ENCODE data around the gene PBX4. TPM values are rescaled to one million over a fixed set of nuclear protein-coding genes. Genes with fewer than 3 reads are reported as not detected.

PBX4 gene
- total RNA-seq, 1 donor from 2014 or later, result 0.93 TPM

DNA sequence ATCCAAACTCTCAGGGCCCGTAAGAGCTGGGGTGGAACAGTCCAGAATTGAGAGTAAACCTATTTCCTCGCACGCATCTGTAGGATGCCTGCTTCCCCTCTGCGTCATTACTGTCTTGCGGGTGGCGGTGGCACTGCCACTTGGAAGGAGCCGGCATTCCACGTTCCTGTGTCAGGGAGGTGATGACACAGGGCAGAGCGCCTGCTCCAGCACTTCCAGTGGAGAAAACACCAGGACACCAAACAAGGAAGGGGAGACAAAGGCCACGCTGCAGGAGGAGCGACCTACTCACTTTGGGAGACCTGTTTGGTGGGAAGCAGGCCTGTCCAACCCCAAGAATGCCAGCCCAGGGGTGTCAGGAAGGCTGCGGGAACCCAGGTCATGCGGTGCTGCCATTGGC lies 37.1 kb downstream of the PBX4 start:
- peaks cover 9% of the 10 kb centered on the region for H3K27me3 Mint-ChIP-seq (ENCODE audit: low read depth, unreplicated experiment)
- no peak overlapping the region for H3K9ac ChIP-seq (ENCODE audit: low read length)

DNA sequence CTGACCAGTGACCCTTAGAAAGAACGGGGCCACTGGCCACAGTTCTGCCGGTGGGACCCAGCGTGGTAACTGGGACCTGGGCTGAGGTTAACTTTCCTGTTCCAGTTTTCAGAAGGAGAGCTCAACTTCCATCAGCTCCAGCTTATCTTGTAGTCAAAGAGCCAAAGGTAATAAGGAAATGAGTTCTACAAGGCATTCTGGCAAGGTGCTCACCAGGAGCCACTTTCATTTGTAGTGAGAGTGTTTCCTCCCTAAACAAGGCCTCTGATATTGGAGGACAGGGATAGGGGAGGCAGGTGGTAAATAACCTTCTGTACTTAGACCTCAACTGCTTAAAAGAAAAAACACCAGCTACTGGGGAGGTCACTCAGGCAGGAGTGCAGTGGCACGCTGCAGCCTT lies 38.1 kb downstream of the PBX4 start:
- H3K9me3 ChIP-seq (ENCODE audit: insufficient read depth, low read depth, low read length), result no peaks in the 10 kb centered on the region
- H3K4me2 ChIP-seq (ENCODE audit: low read length), result no peak overlapping the region
- H2AFZ ChIP-seq (ENCODE audit: low read depth, low read length), result no peak overlapping the region
- no peak overlapping the region for H3K27ac Mint-ChIP-seq (ENCODE audit: unreplicated experiment)
- no peaks in the 10 kb centered on the region for H3K27me3 ChIP-seq (ENCODE audit: insufficient read depth, low read length)
- peaks cover 11% of the 10 kb centered on the region for H3K27me3 Mint-ChIP-seq (ENCODE audit: low read depth, unreplicated experiment)
- FAIRE-seq (no peak), DNase-seq (ENCODE audit: low read depth) (no peak)
- H3K9me3 Mint-ChIP-seq (ENCODE audit: unreplicated experiment), result no peaks in the 10 kb centered on the region
- no peak for TF ChIP-seq EZH2 (IDR thresholded peaks at IDR 0.05; ENCODE audit: insufficient read depth, low read length)
- TF ChIP-seq, protein P1, sequence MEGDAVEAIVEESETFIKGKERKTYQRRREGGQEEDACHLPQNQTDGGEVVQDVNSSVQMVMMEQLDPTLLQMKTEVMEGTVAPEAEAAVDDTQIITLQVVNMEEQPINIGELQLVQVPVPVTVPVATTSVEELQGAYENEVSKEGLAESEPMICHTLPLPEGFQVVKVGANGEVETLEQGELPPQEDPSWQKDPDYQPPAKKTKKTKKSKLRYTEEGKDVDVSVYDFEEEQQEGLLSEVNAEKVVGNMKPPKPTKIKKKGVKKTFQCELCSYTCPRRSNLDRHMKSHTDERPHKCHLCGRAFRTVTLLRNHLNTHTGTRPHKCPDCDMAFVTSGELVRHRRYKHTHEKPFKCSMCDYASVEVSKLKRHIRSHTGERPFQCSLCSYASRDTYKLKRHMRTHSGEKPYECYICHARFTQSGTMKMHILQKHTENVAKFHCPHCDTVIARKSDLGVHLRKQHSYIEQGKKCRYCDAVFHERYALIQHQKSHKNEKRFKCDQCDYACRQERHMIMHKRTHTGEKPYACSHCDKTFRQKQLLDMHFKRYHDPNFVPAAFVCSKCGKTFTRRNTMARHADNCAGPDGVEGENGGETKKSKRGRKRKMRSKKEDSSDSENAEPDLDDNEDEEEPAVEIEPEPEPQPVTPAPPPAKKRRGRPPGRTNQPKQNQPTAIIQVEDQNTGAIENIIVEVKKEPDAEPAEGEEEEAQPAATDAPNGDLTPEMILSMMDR (IDR thresholded peaks at IDR 0.05; ENCODE audit: insufficient read depth, low read depth, low read length), result no peak
- H3K36me3 ChIP-seq (ENCODE audit: insufficient read depth, low read length), result no peaks in the 10 kb centered on the region
- H3K79me2 ChIP-seq (ENCODE audit: insufficient read depth, low read length), result no peaks in the 10 kb centered on the region
- no peaks in the 10 kb centered on the region for H3K4me1 Mint-ChIP-seq (ENCODE audit: low read depth, unreplicated experiment)
- no peaks in the 10 kb centered on the region for H4K20me1 ChIP-seq (ENCODE audit: insufficient read depth, low read length)
- H3K9ac ChIP-seq (ENCODE audit: low read length), result no peak overlapping the region
- no peak overlapping the region for H3K4me3 ChIP-seq (ENCODE audit: insufficient read depth, low read depth, low read length)
- no peaks in the 10 kb centered on the region for H3K4me1 ChIP-seq (ENCODE audit: insufficient read depth, low read length)
- H3K4me3 Mint-ChIP-seq (ENCODE audit: unreplicated experiment), result no peak overlapping the region
- no peak overlapping the region for H3K27ac ChIP-seq (ENCODE audit: low read depth, low read length)
- no peaks in the 10 kb centered on the region for H3K36me3 Mint-ChIP-seq (ENCODE audit: low read depth, unreplicated experiment)

More for the DNA sequence above, 37.1 kb downstream of the PBX4 start:
- Mint-ChIP-seq H3K36me3 (ENCODE audit: low read depth, unreplicated experiment) (no peaks in the 10 kb centered on the region), H3K27ac (ENCODE audit: unreplicated experiment) (no peak overlapping the region), H3K9me3 (ENCODE audit: unreplicated experiment) (no peaks in the 10 kb centered on the region), H3K4me1 (ENCODE audit: low read depth, unreplicated experiment) (no peaks in the 10 kb centered on the region), H3K4me3 (ENCODE audit: unreplicated experiment) (no peak overlapping the region)
- Histone ChIP-seq H4K20me1 (ENCODE audit: insufficient read depth, low read length) (no peaks in the 10 kb centered on the region), H3K36me3 (ENCODE audit: insufficient read depth, low read length) (no peaks in the 10 kb centered on the region), H2AFZ (ENCODE audit: low read depth, low read length) (no peak overlapping the region), H3K4me2 (ENCODE audit: low read length) (no peak overlapping the region), H3K4me1 (ENCODE audit: insufficient read depth, low read length) (no peaks in the 10 kb centered on the region), H3K9me3 (ENCODE audit: insufficient read depth, low read depth, low read length) (no peaks in the 10 kb centered on the region), H3K4me3 (ENCODE audit: insufficient read depth, low read depth, low read length) (no peak overlapping the region), H3K27me3 (ENCODE audit: insufficient read depth, low read length) (no peaks in the 10 kb centered on the region), H3K79me2 (ENCODE audit: insufficient read depth, low read length) (no peaks in the 10 kb centered on the region), H3K27ac (ENCODE audit: low read depth, low read length) (no peak overlapping the region)
- TF ChIP-seq EZH2 (IDR thresholded peaks at IDR 0.05; ENCODE audit: insufficient read depth, low read length), result no peak
- TF ChIP-seq, protein P1 (IDR thresholded peaks at IDR 0.05; ENCODE audit: insufficient read depth, low read depth, low read length), result no peak
- no peak for DNase-seq (ENCODE audit: low read depth)
- no peak for FAIRE-seq

DNA sequence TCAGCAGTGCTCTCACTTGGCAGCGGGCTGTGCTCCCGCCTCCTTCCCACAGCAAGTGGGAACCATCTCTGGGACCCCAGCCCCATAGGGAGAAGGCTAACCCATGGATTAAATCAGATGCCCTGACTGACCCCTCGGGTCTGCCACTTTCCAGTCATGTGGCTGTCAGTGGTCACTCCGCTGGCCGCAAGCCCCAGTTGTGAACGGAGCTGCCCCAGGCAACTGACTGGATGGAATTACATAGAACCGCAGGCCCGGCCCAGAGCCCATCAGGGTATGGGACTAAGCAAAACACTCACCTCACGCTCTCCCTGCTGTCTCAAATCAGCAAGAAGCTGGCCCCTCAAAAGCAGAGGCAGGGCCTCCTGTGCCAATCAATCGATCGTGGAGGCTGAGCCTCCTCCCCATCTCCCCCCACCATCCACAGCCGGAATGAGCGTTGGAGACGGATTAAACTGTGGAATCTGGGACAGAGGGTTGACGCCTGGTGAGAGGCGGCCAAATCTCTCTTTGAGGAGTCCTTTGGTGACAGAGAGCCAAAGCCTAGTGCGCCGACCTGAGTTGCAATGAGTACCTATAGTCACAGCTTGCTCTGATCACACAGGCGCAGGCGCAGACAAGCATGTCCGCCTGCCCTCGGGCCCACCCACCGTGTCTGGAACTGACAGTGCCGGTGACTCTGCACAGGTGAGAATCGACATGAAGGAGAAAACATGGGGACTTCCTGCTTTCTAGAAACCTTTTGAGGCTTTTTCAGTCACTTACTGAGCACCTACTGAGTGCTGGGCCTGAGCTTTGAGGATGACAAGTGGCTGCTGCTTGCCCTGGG lies 38.7 kb downstream of the PBX4 start:
- H4K20me1 ChIP-seq (ENCODE audit: insufficient read depth, low read length), result no peaks in the 10 kb centered on the region
- peaks cover 12% of the 10 kb centered on the region for H3K27me3 Mint-ChIP-seq (ENCODE audit: low read depth, unreplicated experiment)
- H3K9me3 Mint-ChIP-seq (ENCODE audit: unreplicated experiment), result no peaks in the 10 kb centered on the region
- DNase-seq (ENCODE audit: low read depth) (no peak), FAIRE-seq (no peak)
- no peaks in the 10 kb centered on the region for H3K4me1 Mint-ChIP-seq (ENCODE audit: low read depth, unreplicated experiment)
- H3K4me1 ChIP-seq (ENCODE audit: insufficient read depth, low read length), result no peaks in the 10 kb centered on the region
- H3K4me2 ChIP-seq (ENCODE audit: low read length), result no peak overlapping the region
- no peak overlapping the region for H3K27ac Mint-ChIP-seq (ENCODE audit: unreplicated experiment)
- no peaks in the 10 kb centered on the region for H3K9me3 ChIP-seq (ENCODE audit: insufficient read depth, low read depth, low read length)
- no peak overlapping the region for H3K27ac ChIP-seq (ENCODE audit: low read depth, low read length)
- no peak overlapping the region for H3K9ac ChIP-seq (ENCODE audit: low read length)
- no peaks in the 10 kb centered on the region for H3K36me3 Mint-ChIP-seq (ENCODE audit: low read depth, unreplicated experiment)
- H3K4me3 Mint-ChIP-seq (ENCODE audit: unreplicated experiment), result no peak overlapping the region
- no peaks in the 10 kb centered on the region for H3K27me3 ChIP-seq (ENCODE audit: insufficient read depth, low read length)
- H3K36me3 ChIP-seq (ENCODE audit: insufficient read depth, low read length), result no peaks in the 10 kb centered on the region
- no peak overlapping the region for H2AFZ ChIP-seq (ENCODE audit: low read depth, low read length)
- H3K79me2 ChIP-seq (ENCODE audit: insufficient read depth, low read length), result no peaks in the 10 kb centered on the region
- no peak overlapping the region for H3K4me3 ChIP-seq (ENCODE audit: insufficient read depth, low read depth, low read length)
- TF ChIP-seq EZH2 (IDR thresholded peaks at IDR 0.05; ENCODE audit: insufficient read depth, low read length), result no peak
- TF ChIP-seq, protein P1 (IDR thresholded peaks at IDR 0.05; ENCODE audit: insufficient read depth, low read depth, low read length), result no peak

All from astrocyte (in vitro differentiated cells and primary cell).